HL-60/S4 (cell line): ENCODE results near the gene SP3.
"Not testable (repeated sequence)": the region's sequence is repeated elsewhere in the genome, so short reads cannot be mapped to it uniquely, and the experiment has no call there.

Experiments
- in situ Hi-C: fragments of 300-500 bp; cut with MboI; formaldehyde crosslinking; loops from 2 replicates; pipeline ENCODE4 v1.14.3; 2022; ENCODE audit warnings: low sequenced_read_pairs

SP3 gene

DNA sequence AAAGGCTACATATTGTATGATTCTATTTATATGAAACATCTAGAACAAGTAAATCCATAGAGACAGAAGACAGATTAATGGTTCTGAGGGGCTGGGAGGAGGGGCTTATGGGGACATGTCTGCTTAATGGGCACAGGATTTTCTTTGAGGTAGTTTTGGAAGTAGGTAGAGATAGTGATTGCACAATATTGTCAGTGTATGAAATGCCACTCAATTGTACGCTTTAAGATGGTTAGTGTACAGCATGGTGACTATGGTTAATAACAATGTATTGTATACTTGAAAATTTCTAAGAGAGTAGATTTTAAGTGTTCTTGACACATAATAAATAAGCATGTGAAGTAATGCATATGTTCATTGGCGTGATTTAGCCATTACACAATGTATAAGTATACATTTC lies 68.4 kb downstream of the SP3 start:
- in situ Hi-C loops, result no loop called here

- in situ Hi-C loops, result no loop called here
Measured at GRCh38 chr2:173892341-173892740, 72.8 kb downstream of the SP3 start.

DNA sequence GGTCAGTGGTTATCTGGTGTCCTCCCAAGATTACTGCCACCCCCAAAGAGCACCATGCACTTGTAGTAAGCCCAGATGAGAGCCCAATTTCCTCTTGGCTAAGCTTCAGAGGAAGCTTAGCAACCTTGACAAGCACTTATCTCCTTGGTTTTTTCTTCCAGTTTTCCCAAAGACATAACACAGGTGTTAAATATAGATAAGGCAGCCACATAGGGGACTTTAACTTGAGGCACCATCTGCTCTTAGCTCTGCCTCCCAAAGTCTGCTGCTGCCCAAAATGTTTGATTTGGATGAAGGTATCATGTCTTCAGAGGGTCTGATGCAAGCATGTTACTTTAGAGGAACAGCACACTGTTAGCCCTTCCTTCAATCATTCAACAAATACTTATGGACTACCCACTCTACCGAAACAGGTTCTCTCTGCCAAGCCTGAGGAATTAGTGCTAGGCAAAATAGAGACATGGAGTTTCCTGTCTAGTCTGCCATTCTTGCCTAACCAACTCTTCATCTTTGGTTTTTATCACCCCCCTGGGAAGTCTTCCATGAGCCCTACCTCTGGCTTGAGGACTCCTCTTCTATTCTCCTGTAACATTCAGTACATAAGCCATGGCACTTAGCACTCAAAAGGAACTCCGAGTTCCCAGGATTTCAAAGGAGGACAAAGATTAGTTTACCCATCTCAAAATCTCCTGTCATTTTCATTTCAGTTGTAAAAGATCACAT lies 73.7 kb downstream of the SP3 start:
- in situ Hi-C loops, result no loop called here

DNA sequence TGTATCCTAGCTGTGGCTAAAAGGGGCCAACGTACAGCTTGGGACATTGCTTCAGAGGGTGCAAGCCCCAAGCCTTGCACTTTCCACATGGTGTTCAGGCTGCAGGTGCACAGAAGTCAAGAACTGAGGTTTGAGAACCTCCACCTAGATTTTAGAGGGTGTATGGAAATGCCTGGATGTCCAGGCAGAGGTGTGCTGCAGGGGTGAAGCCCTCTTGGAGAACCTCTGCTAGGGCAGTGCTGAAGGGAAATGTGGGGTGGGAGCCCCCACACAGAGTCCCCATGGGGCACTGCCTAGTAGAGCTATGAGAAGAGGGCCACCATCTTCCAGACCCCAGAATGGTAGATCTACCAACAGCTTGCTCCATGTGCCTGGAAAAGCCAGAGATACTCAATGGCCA lies 75.7 kb downstream of the SP3 start:
- in situ Hi-C loops, result not testable (repeated sequence)

DNA sequence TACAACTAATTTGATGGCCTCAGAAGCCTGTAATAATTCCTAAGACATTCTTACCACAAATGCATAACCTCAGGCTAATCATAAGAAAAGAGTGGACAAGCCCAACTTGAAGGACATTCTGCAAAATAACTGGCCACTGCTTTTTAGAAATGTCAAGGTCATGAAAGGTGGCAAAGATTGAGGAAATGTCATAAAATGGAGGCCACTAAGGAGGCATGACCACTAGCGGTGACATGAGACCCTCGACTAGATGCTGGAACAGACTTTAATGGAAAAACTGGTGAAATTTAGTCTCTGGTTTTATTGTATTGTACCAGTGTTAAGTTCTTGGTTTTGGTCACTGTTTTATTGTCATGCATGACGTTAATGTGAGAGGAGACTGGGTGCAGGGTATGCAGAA lies 78.6 kb downstream of the SP3 start:
- in situ Hi-C loops, result no loop called here

DNA sequence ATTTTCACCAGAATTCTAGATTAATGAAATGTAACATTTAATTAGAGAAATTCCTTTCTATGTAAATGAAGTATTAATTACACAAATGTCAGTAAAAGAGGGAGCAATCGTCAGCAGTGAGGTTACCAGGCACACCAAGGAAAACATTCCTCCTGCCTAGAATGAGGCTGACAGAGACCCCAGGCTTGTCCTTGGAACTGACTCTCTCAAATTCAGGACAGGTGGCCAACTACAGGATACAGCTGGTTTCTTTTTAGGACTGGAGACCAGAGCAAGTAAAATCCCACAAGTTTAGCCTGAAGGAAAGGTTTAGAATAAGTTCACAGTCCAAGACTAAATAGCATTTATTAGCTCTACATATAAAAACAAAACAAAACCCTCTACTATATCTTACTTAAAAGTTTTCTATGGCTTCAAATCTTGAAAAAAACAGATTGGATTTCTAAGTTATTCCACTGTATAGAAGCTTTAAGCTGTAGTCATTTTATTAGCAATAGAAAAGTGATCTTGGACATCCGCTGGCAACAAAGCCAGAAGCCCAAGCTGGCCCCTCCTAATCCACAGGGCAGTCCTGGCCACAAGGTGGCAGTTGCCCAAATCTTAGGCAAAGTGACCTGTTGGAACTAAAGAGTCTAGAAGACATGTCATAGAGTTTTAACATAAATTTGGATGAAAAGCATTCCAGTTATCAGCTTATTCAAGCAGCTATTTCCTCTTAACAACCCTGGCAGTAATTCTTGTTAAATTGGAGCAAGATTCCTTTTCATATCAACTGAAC lies 81.0 kb downstream of the SP3 start:
- in situ Hi-C loops, result no loop called here

GRCh38 chr2:173881886-173882285 lies 83.3 kb downstream of the SP3 start:
- in situ Hi-C loops, result no loop called here

- in situ Hi-C loops, result no loop called here
Measured at GRCh38 chr2:173881461-173881860, 83.7 kb downstream of the SP3 start.

DNA sequence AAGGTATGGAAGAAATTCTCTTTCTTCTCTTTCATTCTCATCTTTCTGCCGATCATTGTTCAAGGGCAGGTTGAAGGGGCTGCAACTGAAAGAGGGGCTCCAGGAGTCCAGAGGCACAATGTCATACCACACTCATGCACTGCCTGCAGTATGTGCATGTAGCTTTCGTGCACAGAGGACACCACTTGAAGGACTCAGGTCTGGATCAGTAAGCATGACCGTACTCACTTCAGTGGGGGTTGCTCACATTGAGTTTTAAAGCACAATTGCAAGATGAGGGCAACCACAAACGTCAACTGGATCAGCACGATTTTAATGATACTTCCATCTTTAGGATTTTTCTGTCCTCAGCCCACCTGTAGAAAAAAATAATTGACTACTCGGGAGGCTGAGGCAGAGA lies 84.6 kb downstream of the SP3 start:
- in situ Hi-C loops, result no loop called here

GRCh38 chr2:173876833-173877413 lies 88.2 kb downstream of the SP3 start:
- in situ Hi-C loops, result no loop called here

DNA sequence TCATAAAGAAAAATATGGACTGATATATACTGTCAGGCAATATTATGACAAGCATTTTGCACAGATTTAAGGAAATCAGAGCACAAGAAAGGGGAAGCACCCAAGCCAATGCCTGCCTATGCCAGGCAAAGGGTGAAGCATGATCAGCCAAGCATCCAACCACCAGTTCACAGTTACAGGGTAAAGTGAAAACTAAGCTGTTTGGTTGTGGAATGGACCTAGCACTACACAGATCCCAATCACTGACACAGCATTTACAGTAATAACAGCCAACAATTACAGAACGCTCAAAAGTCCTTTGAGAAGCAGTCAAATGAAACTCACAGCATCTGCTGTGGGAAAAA lies 90.3 kb downstream of the SP3 start:
- in situ Hi-C loops, result no loop called here

GRCh38 chr2:173874003-173874893 lies 90.9 kb downstream of the SP3 start:
- in situ Hi-C loops, result no loop called here

GRCh38 chr2:173872714-173873113 lies 92.5 kb downstream of the SP3 start:
- in situ Hi-C loops, result no loop called here

DNA sequence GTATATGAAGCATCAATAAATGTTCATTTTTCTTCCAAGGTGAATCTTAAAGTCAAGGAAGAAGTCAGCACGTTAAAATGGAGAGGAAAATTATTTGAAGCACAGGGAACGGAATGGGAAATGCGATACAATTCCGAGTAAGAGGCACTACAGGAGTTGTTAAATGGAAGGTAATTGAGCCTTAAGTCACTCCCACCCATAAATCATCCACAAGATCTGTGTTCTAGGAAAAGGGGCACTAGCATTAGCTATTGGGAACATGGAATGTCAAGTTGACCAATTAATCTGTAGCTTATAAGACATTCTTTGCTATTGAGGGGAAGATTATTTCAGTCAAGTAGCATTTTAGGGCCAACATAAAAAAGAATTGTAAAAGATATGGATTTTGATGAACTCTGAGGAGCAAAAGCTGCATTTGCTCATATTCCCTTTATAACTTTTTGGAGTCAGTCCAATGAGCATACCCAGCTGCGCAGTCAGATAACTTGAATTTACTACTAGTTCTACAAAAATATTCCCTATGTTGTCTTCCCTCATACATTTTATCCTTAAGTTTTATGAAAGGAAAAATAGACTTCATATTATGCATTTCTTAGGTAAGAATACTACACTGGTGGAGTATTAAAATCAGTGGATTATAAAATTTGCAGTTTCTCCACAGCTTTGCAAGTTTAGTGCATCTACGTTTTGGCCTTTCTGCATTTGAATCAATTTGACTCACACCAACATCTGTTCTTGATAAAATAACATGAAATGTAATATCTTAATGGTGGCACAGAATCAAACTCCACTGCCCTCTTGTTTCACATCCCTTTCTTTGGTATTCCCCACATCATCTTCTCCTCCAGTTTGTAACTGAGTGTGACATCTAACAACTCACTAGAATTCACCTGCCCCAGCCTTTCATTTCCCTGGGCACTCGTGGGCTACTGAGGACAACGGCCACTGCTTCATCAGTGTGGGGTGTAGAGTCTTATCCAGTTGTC lies 95.6 kb downstream of the SP3 start:
- in situ Hi-C loops, result no loop called here

DNA sequence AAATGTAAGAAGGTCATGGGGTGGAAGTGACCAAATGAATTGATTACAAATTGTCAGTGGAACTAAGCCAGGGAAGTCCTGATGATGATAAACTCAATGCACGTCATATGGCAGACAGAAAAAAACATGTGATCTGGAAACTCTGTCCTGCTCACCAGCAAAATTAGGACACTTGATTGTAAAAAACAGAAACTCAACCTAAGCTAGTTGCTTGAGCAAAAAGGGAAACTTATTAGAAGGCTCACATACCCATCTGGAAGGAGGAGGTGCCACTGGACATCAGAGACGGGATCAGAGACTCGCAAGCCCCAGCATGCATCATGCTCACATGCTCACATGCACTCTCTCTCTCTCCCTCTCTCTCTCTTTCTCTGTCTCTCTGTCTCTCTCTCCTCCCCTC lies 96.8 kb downstream of the SP3 start:
- in situ Hi-C loops, result no loop called here

- in situ Hi-C loops, result no loop called here
Measured at GRCh38 chr2:173866874-173867618, 98.1 kb downstream of the SP3 start.

DNA sequence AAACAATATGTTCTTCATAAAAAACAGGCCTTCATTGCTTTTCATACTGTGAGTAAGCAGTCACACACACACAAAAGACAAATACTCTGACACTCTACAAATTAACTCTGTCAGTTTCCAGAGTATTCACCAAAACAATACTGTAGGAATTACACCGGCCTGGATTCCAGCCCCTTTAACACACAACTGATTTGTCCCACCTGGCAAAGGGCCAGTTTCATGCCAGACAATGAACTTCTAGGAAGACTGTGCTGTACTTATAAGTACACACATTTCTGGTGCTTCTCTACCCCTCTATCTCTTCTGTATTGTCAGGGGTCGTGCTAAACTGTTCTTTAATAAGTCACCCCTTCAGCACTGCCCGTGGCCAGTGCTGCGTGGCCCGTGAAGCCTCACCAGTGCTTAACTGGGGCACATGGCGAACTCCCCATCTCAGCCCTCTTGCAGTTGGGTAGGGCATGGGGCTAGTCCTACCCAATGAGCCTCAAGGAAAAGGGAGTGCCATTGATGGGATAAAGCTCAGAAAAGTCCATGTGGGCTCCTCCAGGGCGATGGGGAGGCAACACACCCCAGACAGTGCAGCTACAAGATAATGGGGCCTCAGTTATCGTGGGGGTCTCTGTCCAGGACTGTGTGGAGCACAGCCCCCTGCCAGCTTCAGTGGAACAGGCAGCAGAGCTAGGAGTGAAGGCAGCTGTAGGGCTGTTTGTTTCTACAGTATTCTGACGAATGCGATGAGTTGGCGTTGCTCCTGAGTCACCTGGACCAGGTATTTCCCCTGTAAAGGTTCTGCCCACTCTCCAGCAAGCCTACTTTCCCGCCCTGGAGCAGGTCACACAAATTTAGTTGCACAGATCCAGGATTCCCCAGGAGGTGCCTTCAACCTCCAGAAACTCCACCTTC lies 99.0 kb downstream of the SP3 start:
- in situ Hi-C loops, result no loop called here

GRCh38 chr2:173862612-173863217 lies 102.5 kb downstream of the SP3 start:
- in situ Hi-C loops, result no loop called here
